NK-92 treated with Interleukin-12 subunit alpha and Interleukin-12 subunit beta, amount 100 ng/mL, for 24 hours (cell line): ENCODE measurements around the gene TENT5C.
A peak's percentile ranks its signal among the peaks of the same experiment; 100 is the strongest.

ENCODE experiments used
- DNase-seq: peaks from one replicate; lab custom pipeline; 2025; lab: John Stamatoyannopoulos, UW

Gene TENT5C

DNA sequence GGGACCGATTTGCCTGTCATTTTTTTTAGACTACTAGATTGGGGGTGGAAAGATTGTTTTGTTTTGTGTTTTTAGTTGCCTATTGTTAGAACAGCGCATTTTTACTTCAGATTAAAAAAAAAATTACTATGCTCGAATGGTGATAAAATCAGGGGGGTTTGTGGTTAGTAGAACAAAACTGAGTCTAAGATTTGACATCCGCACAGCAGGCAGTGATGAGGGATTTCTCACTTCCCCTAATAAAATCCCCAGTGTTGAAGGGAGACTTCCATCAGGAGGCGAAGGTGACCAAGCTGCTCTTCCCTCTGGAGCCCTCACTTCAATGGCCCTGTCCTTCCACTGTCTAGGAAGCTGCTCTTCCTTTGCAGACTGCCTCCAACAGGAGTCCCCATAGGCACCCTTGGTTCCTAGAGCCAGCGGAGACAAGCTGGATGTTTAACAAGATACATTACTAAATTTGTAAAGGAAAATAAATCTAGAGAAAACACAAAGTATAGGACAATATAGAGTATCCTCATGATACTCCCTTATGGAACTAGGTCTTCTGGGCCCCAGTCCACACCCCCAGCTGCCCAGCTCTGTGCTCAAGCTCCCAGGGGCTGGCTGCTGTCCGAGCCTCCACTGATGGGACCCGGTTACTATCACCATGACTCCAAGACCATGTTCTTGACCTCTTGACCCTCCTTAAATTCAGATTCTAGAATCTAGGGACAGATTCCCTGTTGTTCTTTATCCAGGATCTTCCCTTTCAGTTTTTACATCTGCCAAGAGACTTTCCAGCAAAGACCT lies 31.0 kb downstream of the TENT5C start:
- no peak for DNase-seq

GRCh38 chr1:117638141-117638540 lies 32.3 kb downstream of the TENT5C start:
- no peak for DNase-seq

GRCh38 chr1:117638759-117639158 lies 32.9 kb downstream of the TENT5C start:
- DNase-seq, result no peak

GRCh38 chr1:117639741-117640140 lies 33.9 kb downstream of the TENT5C start:
- DNase-seq, result no peak

GRCh38 chr1:117641536-117641935 lies 35.7 kb downstream of the TENT5C start:
- no peak for DNase-seq

DNA sequence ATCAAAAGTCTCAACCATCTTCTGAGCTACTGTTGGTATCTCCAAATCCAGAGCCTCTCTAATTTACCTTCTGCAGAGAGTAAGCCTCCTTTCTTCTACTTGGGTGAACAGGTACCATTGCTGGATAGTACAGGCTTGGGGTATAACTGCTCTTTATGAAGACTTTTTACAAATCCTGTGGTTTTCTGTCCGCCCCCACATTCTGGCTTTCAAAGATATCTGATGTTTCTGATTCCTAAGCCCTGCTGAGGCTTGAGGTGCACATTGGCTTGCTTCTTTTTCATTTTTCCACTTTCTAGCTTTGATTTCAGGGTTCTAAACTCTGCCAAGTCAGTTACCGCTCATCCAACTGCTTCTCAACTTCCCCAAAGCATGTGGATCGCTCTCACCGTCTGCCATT lies 37.1 kb downstream of the TENT5C start:
- DNase-seq, result no peak

DNA sequence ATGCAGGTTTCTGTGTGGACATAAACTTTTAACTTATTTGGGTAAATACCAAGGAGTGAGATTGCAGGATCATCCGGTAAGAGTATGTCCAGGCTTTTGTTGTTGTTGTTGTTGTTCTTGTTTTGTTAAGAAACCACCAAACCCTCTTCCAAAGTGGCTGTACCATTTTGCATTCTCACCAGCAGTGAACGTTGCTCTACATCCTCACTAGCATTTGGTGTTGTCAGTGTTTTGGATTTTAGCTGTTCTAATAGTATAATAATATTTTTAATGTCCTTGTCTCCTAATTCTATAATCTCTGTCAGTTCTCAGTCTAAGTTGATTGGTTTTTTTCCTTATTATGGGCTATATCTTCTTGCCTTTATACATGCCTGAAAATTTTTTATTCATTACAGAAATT lies 37.8 kb downstream of the TENT5C start:
- no peak for DNase-seq

DNA sequence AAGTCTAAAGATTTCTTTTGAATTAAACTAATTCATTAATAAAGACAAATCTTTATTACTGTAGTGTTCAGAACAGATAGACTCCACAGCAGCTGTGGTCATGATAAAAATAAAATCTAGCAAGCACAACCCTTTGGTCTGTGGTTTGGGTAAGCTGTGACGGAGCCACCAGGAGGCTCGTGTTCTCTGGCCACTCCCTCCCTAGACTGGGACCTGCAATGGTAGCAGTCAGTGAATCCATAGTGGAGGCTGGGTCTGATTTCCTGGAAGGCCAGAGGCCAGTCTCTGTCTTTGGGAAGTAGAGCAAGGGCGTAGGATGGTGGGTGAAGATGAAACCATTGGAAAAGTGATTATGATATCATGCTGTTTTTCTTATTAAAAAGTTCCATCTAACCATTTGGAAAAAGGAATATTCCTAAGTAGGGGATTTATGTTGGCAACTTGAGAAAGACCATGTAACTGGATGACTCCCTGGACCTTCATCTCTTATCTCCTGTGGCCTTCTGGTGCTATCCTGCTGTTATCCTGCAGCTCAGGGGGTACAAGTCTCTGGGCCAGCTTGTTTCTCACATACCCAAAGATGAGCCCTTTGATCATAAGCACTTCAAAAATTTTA lies 39.0 kb downstream of the TENT5C start:
- DNase-seq, result no peak

GRCh38 chr1:117645343-117645742 lies 39.5 kb downstream of the TENT5C start:
- no peak for DNase-seq

- no peak for DNase-seq
Measured at GRCh38 chr1:117646007-117646811, 40.4 kb downstream of the TENT5C start.

DNA sequence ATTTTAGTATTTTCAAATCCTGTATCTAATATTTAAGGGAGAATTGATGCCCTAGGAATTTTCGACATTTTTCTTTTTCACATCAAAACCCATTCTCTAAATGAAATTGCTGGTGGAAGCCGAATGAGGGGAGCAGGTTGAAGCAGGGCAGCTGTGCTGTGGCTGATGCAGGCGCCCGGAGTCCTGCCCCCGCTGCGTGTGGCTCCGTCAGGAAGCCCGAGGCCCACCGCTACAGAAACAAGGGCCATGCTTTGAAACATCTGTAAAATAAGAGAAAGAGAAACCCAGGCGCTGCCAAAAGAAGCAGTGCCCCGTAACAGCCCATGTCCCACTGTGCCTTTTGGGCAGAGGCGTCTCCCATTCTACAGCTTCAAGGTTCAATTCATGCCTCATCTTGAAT lies 41.1 kb downstream of the TENT5C start:
- no peak for DNase-seq

DNA sequence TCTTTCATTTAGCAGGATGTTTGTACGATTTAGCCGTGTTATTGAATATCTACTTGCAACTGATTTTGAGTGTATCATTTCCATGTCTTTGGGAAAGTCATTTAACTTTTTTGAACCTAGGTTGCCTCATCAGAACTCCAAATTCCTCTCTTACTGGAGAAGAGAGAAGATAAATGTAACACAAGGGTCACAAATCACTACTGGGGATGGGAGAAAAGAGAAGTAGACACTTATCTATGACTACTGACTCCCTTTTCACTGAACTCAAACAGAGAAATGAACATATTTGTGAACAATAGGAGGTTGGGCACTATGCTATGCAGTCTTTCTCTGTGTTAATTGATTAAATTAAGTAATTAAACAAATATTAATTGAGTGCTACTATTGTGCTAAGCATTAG lies 42.2 kb downstream of the TENT5C start:
- no peak for DNase-seq

DNA sequence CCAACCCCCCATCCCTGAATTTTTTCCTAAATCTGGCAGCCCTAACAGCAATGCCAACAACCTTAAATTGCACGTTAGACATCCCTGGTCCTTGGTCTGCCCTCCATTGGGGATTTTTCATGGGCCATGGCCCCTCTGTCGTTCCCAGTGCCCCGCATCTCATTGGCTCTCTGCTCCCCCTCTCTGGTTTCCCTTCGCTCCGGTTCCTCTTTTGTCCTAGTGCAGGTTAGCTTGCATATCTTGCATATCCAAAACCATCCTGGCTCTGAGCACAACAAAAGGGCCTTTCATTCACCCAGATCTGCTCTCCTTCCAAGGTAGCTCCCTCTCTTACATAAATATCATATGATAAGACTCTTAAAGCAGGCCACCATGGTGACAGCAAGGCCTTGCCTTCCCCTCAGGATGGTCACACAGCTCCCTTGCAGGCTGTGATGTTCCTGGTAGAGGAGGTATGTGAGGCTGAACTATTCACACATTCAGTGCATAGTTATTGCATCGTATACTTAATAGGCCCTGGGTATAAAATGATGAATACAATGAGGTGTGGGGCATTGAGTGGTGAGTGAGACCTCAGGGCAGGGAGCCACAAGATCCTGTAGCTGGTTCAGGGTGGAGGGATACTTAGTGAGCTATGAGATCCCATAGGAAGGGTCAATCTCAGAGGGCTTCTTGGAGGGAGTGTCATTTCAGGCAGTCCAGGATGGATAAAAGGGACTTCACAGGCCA lies 45.2 kb downstream of the TENT5C start:
- no peak for DNase-seq

DNA sequence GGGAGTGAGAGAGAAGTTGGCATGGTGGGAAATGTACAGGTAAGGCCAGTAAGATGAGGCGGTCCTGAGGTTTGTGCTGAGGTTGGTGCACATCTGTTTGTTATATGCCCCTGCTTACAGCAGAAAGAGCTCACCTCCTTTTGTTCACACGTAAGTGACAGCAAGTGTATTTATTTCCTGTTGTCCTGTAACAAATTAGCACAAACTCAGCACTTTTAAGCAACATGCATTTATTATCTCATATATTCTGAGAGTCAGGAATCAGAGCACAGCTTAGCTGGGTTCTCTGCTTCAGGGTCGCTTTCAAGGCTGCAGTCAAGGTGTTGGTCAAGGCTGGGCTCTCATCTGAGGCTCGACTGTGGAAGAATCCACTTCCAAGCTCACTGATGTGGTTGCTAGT lies 45.8 kb downstream of the TENT5C start:
- DNase-seq, result no peak

- DNase-seq, result no peak
Measured at GRCh38 chr1:117652421-117652820, 46.6 kb downstream of the TENT5C start.

GRCh38 chr1:117653195-117653594 lies 47.3 kb downstream of the TENT5C start:
- DNase-seq, result no peak

DNA sequence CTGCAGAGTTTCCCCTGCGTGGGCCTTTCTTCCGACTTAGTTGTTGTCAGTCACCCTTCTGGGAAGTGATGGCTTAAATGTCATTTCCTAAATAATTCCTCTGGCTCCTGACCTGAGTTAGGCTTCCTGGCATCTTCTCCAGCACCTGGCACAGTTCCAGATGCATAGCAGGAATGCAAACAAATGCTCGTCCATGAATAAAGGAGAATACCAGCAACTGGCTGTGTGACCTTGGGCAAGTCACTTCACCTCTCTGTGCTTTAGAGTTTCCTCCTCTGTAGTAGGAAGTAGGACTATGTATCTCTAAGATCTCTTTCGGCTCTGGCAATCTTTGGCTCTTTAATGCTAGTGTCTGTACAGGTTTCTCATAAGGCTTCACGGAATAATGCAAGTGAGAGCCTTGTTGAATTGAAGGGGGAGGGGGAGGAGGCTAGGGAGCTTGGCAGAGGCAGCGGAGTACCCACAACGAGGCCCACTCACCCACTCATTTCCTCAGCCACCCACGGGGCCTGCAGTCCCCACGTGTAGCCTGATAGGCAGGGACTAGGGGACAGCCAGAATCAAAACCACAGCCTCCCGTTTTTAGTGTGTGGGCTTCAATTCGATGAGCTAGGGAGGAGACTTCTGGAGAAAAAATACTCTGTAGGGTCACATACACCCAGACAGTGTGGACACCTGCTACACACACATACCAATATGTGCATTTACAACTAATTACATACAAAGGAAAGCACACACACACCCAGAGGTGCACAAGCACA lies 48.1 kb downstream of the TENT5C start:
- DNase-seq, result no peak

DNA sequence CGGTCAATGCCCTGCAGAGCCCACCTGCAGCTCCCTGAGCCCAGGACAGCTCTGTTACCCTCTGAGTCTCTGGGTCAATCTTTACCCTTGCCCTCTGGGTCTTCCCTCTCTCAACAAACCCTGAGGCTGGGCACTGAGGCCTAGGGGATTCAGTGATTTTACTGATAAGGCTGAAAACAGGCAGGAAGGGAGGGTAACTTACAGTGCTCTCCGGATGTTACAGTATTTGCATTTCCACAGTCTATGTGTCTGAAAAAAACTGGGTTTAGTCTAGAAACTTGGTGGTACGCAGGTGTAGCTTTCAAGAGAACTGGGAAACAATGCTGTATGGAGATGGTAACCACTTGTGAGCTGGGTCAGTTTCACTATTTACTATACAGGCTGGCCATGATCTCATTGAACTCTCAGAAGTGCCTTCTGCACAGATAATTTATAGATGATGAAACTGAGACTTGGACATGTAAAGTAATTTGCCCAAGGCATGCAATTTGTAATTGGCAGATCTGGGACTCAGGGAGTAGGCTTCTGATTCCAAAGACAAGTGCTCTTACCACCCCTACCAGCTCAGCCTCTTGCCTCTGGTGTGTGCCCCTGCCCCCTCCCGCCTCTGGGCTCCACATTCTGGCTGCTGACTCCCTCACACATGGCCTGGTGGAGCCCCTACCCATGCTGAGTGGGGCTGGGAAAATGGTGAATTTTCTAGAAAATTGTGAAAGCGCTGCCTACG lies 48.8 kb downstream of the TENT5C start:
- DNase-seq, result no peak

- DNase-seq, result no peak
Measured at GRCh38 chr1:117655220-117655577, 49.4 kb downstream of the TENT5C start.

DNA sequence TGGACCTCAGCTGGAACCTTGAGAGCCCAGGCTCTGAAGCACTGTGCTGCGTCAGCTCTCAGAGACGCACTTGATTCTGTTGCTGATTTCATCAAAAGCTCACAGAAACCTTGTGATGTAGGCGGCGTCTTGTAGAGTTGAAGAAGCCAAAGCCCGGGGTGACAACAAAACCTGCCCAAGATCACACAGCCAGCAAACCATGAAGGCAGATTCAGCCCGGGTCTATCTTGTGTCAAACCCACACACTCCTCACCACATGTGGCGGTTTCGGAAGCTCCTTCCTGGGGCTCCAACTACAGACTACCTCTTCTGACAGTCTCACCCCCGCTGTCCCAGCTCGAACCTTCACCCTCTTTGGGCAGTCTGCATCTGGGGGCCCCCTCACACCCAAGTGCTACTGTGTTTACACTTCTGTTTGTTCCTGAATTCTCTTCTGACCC lies 50.4 kb downstream of the TENT5C start:
- DNase-seq, result peak; percentile 84

- peak; percentile 35 for DNase-seq
Measured at GRCh38 chr1:117657031-117657430, 51.2 kb downstream of the TENT5C start.
